Measurements from ENCODE around the gene ESPN.

DNA sequence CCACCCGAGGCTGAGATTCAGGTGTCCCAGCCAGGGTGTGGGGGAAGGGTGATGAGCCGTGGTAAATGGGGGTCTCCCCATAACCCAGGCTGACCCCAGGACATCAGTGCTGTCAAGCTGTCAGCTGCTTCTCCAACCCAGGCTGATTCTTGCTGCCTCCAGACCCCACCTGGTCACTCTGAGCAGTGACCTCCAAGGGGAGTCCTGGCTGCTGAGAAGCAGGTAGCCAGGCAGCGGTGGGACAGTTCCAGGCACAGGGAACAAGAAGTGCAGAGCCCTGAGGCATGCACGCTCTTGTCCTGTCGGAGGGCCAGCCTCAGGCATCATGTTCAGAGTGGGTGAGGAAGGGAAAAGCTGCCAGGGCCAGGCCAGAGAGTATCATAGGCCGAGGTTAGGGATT lies 1.1 kb downstream of the ESPN start:
- TF ChIP-seq CHD2 (IDR thresholded peaks at IDR 0.05; ENCODE audit: borderline replicate concordance, low read depth, low read length) (no peak), NR2C2 (IDR thresholded peaks at IDR 0.05; ENCODE audit: borderline replicate concordance, control insufficient read depth, insufficient read length, low read depth) (no peak), CEBPB (IDR thresholded peaks at IDR 0.05; ENCODE audit: borderline replicate concordance in 1 of 2, low read depth in 2 of 2, low read length in 2 of 2) (no peak), RUNX3 (IDR thresholded peaks at IDR 0.05; ENCODE audit: low read length) (no peak), POLR2A (IDR thresholded peaks at IDR 0.05; ENCODE audit: low read depth, low read length) (no peak), POLR2AphosphoS5 (IDR thresholded peaks at IDR 0.05; ENCODE audit: low read length) (no peak), SIN3A (IDR thresholded peaks at IDR 0.05; ENCODE audit: low read depth, low read length) (no peak)
- TF ChIP-seq, protein P1, sequence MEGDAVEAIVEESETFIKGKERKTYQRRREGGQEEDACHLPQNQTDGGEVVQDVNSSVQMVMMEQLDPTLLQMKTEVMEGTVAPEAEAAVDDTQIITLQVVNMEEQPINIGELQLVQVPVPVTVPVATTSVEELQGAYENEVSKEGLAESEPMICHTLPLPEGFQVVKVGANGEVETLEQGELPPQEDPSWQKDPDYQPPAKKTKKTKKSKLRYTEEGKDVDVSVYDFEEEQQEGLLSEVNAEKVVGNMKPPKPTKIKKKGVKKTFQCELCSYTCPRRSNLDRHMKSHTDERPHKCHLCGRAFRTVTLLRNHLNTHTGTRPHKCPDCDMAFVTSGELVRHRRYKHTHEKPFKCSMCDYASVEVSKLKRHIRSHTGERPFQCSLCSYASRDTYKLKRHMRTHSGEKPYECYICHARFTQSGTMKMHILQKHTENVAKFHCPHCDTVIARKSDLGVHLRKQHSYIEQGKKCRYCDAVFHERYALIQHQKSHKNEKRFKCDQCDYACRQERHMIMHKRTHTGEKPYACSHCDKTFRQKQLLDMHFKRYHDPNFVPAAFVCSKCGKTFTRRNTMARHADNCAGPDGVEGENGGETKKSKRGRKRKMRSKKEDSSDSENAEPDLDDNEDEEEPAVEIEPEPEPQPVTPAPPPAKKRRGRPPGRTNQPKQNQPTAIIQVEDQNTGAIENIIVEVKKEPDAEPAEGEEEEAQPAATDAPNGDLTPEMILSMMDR (IDR thresholded peaks at IDR 0.05 in 2 of 3, conservative IDR thresholded peaks at IDR 0.05 in 1 of 3; ENCODE audit: control insufficient read depth in 2 of 3, extremely low read depth in 1 of 3, insufficient read depth in 1 of 3, low read depth in 3 of 3, low read length in 3 of 3) = no peak

Measured in GM12878 (cell line).